GM12875 (cell line): Measurements from ENCODE around the gene BMAL1.

Experiments used
- H3K4me3 ChIP-seq: one replicate; pipeline ENCODE4 v1.5.1; 2011; ENCODE audit warnings: low read depth, low read length, control low read depth
- CTCF ChIP-seq: IDR thresholded peaks from 2 replicates; pipeline ENCODE4 v1.5.1; 2011; ENCODE audit warnings: low read depth, mild to moderate bottlenecking, control low read depth, inconsistent platforms, low read length, moderate library complexity, borderline replicate concordance; ENCODE audit not compliant: insufficient read depth

Gene BMAL1

GRCh38 chr11:13415201-13415600, 137.6 kb downstream of the BMAL1 start:
- TF ChIP-seq CTCF, result no peak
- no peak overlapping the region for H3K4me3 ChIP-seq

DNA sequence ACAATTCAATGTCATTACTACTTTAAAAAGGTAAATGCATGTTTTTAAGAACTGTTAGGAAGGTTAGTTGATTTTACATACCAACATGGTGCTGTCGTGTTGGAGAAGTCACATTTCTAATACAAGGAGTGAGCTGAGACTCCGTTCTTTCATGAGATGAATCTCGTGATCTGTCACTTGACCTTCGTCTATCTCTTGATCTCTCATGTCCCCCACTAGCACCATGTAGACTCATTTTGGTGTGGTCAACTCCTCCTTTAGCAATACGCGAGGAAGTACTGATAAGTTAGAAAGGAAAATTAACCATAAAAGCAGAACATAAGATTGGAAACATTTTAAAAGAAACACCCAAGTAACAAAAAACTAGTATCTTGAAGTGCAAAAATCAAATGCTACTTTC, 144.0 kb downstream of the BMAL1 start:
- no peak overlapping the region for H3K4me3 ChIP-seq
- TF ChIP-seq CTCF, result no peak

- no peak for TF ChIP-seq CTCF
- no peak overlapping the region for H3K4me3 ChIP-seq
These were observed 145.8 kb downstream of the BMAL1 start for GRCh38 chr11:13423372-13423771.

- TF ChIP-seq CTCF, result no peak
These were observed 149.8 kb downstream of the BMAL1 start for GRCh38 chr11:13427440-13427839.

GRCh38 chr11:13429288-13429687, 151.7 kb downstream of the BMAL1 start:
- no peak for TF ChIP-seq CTCF
- no peak overlapping the region for H3K4me3 ChIP-seq

More at GRCh38 chr11:13427440-13427839, 149.8 kb downstream of the BMAL1 start:
- no peak overlapping the region for H3K4me3 ChIP-seq

DNA sequence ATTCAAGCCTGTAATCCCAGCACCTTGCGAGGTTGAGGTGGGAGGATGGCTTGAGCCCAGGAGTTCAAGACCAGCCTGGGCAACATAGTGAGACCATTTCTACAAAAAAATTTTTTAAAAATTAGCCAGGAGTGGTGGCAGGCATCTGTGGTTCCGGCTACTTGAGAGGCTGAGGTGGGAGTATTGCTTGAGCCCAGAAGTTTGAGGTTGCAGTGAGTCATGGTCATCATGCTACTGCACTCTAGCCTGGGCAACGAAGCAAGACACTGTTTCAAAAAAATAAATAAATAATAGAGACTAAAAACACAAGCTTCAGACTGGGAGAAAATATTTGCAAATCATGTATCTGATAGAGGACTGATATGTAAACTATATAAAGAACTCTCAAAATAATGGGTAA, 152.2 kb downstream of the BMAL1 start:
- no peak for TF ChIP-seq CTCF
- H3K4me3 ChIP-seq, result no peak overlapping the region

DNA sequence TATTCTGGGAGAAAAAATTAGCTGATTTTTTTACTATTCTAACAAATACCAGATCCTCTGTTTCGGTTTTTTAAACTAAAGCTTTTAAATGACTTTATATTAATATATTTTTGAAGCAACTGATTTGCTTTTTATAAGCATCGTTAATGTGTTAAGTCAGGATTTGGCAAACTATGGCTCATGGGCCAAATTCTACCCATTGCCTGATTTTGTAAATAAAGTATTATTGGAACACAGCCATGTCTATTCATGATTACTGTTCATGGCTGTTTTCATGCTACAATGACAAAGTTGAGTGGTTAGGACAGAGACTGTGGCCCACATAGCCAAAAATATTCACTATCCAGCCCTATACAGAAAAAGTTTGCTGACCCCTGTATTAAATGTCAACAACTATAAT, 155.8 kb downstream of the BMAL1 start:
- H3K4me3 ChIP-seq, result no peak overlapping the region
- TF ChIP-seq CTCF, result no peak
